Measurements from ENCODE around the gene CALN1.
A peak's percentile ranks its signal among the peaks of the same experiment; 100 is the strongest.

The CALN1 gene

GRCh38 chr7:72099784-72100183, 312.4 kb downstream of the CALN1 start:
- Histone ChIP-seq H3K27ac (ENCODE audit: low read length, poor library complexity, severe bottlenecking) (no peak overlapping the region), H2AFZ (ENCODE audit: low read depth, low read length) (no peak overlapping the region), H3K27me3 (ENCODE audit: control insufficient read depth in 1 of 2, insufficient read depth in 1 of 2, low read length in 2 of 2) (peaks cover 0 to 24% of the 10 kb centered on the region in 2 experiments), H3K14ac (ENCODE audit: low read length in 2 of 2) (no peak overlapping the region), H2AK5ac (ENCODE audit: low read length, severe bottlenecking) (no peak overlapping the region), H3K36me3 (ENCODE audit: control insufficient read depth in 1 of 2, insufficient read depth in 2 of 2, low read depth in 1 of 2, low read length in 2 of 2) (no peaks in the 10 kb centered on the region), H3K9me3 (ENCODE audit: control insufficient read depth, low read length) (peaks cover 3% of the 10 kb centered on the region), H4K8ac (ENCODE audit: low read length) (no peak overlapping the region), H3K4me3 (ENCODE audit: insufficient read depth in 1 of 2, low read depth in 1 of 2, low read length in 2 of 2) (no peak overlapping the region), H4K91ac (ENCODE audit: low read length) (no peak overlapping the region), H3K4ac (ENCODE audit: low read depth in 1 of 2, low read length in 2 of 2) (no peak overlapping the region), H3K18ac (ENCODE audit: low read depth in 1 of 2, low read length in 2 of 2) (no peak overlapping the region), H2BK15ac (ENCODE audit: low read depth, poor library complexity, severe bottlenecking) (no peak overlapping the region), H3K4me2 (ENCODE audit: low read length, poor library complexity, severe bottlenecking) (no peak overlapping the region), H3K4me1 (ENCODE audit: control insufficient read depth, insufficient read depth, low read depth, low read length) (no peaks in the 10 kb centered on the region), H3K23ac (ENCODE audit: low read length in 2 of 2) (no peak overlapping the region), H3K79me1 (replicated peaks; ENCODE audit: low read length, poor library complexity, severe bottlenecking) (no peaks in the 10 kb centered on the region), H2BK5ac (ENCODE audit: low read depth, low read length, poor library complexity, severe bottlenecking) (no peak overlapping the region), H2BK120ac (ENCODE audit: low read depth, low read length) (no peak overlapping the region), H2BK12ac (ENCODE audit: low read length in 2 of 2) (no peak overlapping the region), H3K9ac (ENCODE audit: low read length) (peak overlapping the region; percentile 55)
- no peak for DNase-seq
- 84% methylated on average over 4 of the region's 6 CpGs for WGBS

- H3K36me3 ChIP-seq (ENCODE audit: control insufficient read depth in 1 of 2, insufficient read depth in 2 of 2, low read depth in 1 of 2, low read length in 2 of 2), result no peaks in the 10 kb centered on the region
- H3K4ac ChIP-seq (ENCODE audit: low read depth in 1 of 2, low read length in 2 of 2), result no peak overlapping the region
- H2BK5ac ChIP-seq (ENCODE audit: low read depth, low read length, poor library complexity, severe bottlenecking), result no peak overlapping the region
- H2AK5ac ChIP-seq (ENCODE audit: low read length, severe bottlenecking), result no peak overlapping the region
- H3K14ac ChIP-seq (ENCODE audit: low read length in 2 of 2), result no peak overlapping the region
- no peak overlapping the region for H4K91ac ChIP-seq (ENCODE audit: low read length)
- H3K18ac ChIP-seq (ENCODE audit: low read depth in 1 of 2, low read length in 2 of 2), result no peak overlapping the region
- H3K4me3 ChIP-seq (ENCODE audit: insufficient read depth in 1 of 2, low read depth in 1 of 2, low read length in 2 of 2), result peak overlapping the region in 1 of 2 experiments; percentile 45
- H3K9me3 ChIP-seq (ENCODE audit: control insufficient read depth, low read length), result peaks cover 3% of the 10 kb centered on the region
- DNase-seq, result no peak
- H3K4me2 ChIP-seq (ENCODE audit: low read length, poor library complexity, severe bottlenecking), result no peak overlapping the region
- no peak overlapping the region for H3K23ac ChIP-seq (ENCODE audit: low read length in 2 of 2)
- H2BK15ac ChIP-seq (ENCODE audit: low read depth, poor library complexity, severe bottlenecking), result no peak overlapping the region
- H3K27me3 ChIP-seq (ENCODE audit: control insufficient read depth in 1 of 2, insufficient read depth in 1 of 2, low read length in 2 of 2), result peaks cover 0 to 24% of the 10 kb centered on the region in 2 experiments
- peak overlapping the region; percentile 55 for H3K9ac ChIP-seq (ENCODE audit: low read length)
- no peaks in the 10 kb centered on the region for H3K4me1 ChIP-seq (ENCODE audit: control insufficient read depth, insufficient read depth, low read depth, low read length)
- H2BK120ac ChIP-seq (ENCODE audit: low read depth, low read length), result no peak overlapping the region
- WGBS, result 82% methylated on average over 14 of the region's 16 CpGs
- H3K79me1 ChIP-seq (replicated peaks; ENCODE audit: low read length, poor library complexity, severe bottlenecking), result no peaks in the 10 kb centered on the region
- no peak overlapping the region for H3K27ac ChIP-seq (ENCODE audit: low read length, poor library complexity, severe bottlenecking)
- H4K8ac ChIP-seq (ENCODE audit: low read length), result no peak overlapping the region
- no peak overlapping the region for H2AFZ ChIP-seq (ENCODE audit: low read depth, low read length)
- no peak overlapping the region for H2BK12ac ChIP-seq (ENCODE audit: low read length in 2 of 2)
Measured at GRCh38 chr7:72098807-72099580, 313.1 kb downstream of the CALN1 start.

GRCh38 chr7:72097226-72097625, 314.9 kb downstream of the CALN1 start:
- Histone ChIP-seq H4K8ac (ENCODE audit: low read length) (no peak overlapping the region), H2BK5ac (ENCODE audit: low read depth, low read length, poor library complexity, severe bottlenecking) (no peak overlapping the region), H3K27me3 (ENCODE audit: control insufficient read depth in 1 of 2, insufficient read depth in 1 of 2, low read length in 2 of 2) (peaks cover 0 to 19% of the 10 kb centered on the region in 2 experiments), H3K79me1 (replicated peaks; ENCODE audit: low read length, poor library complexity, severe bottlenecking) (no peaks in the 10 kb centered on the region), H3K14ac (ENCODE audit: low read length in 2 of 2) (no peak overlapping the region), H3K4me2 (ENCODE audit: low read length, poor library complexity, severe bottlenecking) (no peak overlapping the region), H3K18ac (ENCODE audit: low read depth in 1 of 2, low read length in 2 of 2) (no peak overlapping the region), H3K23ac (ENCODE audit: low read length in 2 of 2) (no peak overlapping the region), H4K91ac (ENCODE audit: low read length) (no peak overlapping the region), H2AK5ac (ENCODE audit: low read length, severe bottlenecking) (no peak overlapping the region), H3K4me1 (ENCODE audit: control insufficient read depth, insufficient read depth, low read depth, low read length) (no peaks in the 10 kb centered on the region), H2BK15ac (ENCODE audit: low read depth, poor library complexity, severe bottlenecking) (no peak overlapping the region), H3K36me3 (ENCODE audit: control insufficient read depth in 1 of 2, insufficient read depth in 2 of 2, low read depth in 1 of 2, low read length in 2 of 2) (no peaks in the 10 kb centered on the region), H2BK120ac (ENCODE audit: low read depth, low read length) (no peak overlapping the region), H3K27ac (ENCODE audit: low read length, poor library complexity, severe bottlenecking) (no peak overlapping the region), H3K4ac (ENCODE audit: low read depth in 1 of 2, low read length in 2 of 2) (no peak overlapping the region), H3K4me3 (ENCODE audit: insufficient read depth in 1 of 2, low read depth in 1 of 2, low read length in 2 of 2) (no peak overlapping the region), H3K9me3 (ENCODE audit: control insufficient read depth, low read length) (peaks cover 6% of the 10 kb centered on the region), H2AFZ (ENCODE audit: low read depth, low read length) (no peak overlapping the region), H2BK12ac (ENCODE audit: low read length in 2 of 2) (no peak overlapping the region), H3K9ac (ENCODE audit: low read length) (no peak overlapping the region)
- DNase-seq, result no peak
- 93% methylated on average over 3 of the region's 3 CpGs for WGBS

GRCh38 chr7:72092769-72093168, 319.4 kb downstream of the CALN1 start:
- Histone ChIP-seq H2AFZ (ENCODE audit: low read depth, low read length) (no peak overlapping the region), H3K36me3 (ENCODE audit: control insufficient read depth in 1 of 2, insufficient read depth in 2 of 2, low read depth in 1 of 2, low read length in 2 of 2) (no peaks in the 10 kb centered on the region), H2AK5ac (ENCODE audit: low read length, severe bottlenecking) (no peak overlapping the region), H2BK120ac (ENCODE audit: low read depth, low read length) (no peak overlapping the region), H3K23ac (ENCODE audit: low read length in 2 of 2) (no peak overlapping the region), H3K4me3 (ENCODE audit: insufficient read depth in 1 of 2, low read depth in 1 of 2, low read length in 2 of 2) (no peak overlapping the region), H3K9me3 (ENCODE audit: control insufficient read depth, low read length) (peaks cover 10% of the 10 kb centered on the region), H3K18ac (ENCODE audit: low read depth in 1 of 2, low read length in 2 of 2) (no peak overlapping the region), H2BK15ac (ENCODE audit: low read depth, poor library complexity, severe bottlenecking) (no peak overlapping the region), H3K9ac (ENCODE audit: low read length) (no peak overlapping the region), H3K27me3 (ENCODE audit: control insufficient read depth in 1 of 2, insufficient read depth in 1 of 2, low read length in 2 of 2) (peaks cover 0 to 14% of the 10 kb centered on the region in 2 experiments), H3K14ac (ENCODE audit: low read length in 2 of 2) (no peak overlapping the region), H3K4me1 (ENCODE audit: control insufficient read depth, insufficient read depth, low read depth, low read length) (no peaks in the 10 kb centered on the region), H2BK5ac (ENCODE audit: low read depth, low read length, poor library complexity, severe bottlenecking) (no peak overlapping the region), H4K8ac (ENCODE audit: low read length) (no peak overlapping the region), H3K4ac (ENCODE audit: low read depth in 1 of 2, low read length in 2 of 2) (no peak overlapping the region), H3K4me2 (ENCODE audit: low read length, poor library complexity, severe bottlenecking) (no peak overlapping the region), H3K79me1 (replicated peaks; ENCODE audit: low read length, poor library complexity, severe bottlenecking) (no peaks in the 10 kb centered on the region), H3K27ac (ENCODE audit: low read length, poor library complexity, severe bottlenecking) (no peak overlapping the region), H4K91ac (ENCODE audit: low read length) (no peak overlapping the region), H2BK12ac (ENCODE audit: low read length in 2 of 2) (no peak overlapping the region)
- DNase-seq, result no peak
- 83% methylated on average over 4 of the region's 5 CpGs for WGBS
